ENCODE measurements around the gene HIBADH.

The HIBADH gene

GRCh38 chr7:27634671-27635493 lies 27.8 kb downstream of the HIBADH start:
- DNase-seq, result peak in 1 of 2 donors; percentile 25

DNA sequence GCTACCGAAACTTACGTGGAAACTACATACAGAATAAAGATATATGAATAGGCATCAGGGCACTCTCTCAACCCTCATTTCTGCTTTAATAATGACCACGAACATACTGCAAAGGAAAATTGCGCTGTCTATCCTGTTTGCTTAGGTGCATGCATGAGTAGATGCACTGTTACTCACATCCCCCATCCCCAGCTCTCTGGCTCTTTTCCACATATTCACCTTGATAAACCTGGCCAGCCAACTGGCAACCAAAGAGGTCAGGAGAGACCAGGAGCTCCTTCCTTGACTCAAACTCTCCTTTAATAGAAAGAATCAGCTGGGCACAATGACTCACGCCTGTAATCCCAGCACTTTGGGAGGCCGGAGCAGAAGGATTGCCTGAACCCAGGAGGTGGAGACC lies 29.6 kb downstream of the HIBADH start:
- no peak for DNase-seq

DNA sequence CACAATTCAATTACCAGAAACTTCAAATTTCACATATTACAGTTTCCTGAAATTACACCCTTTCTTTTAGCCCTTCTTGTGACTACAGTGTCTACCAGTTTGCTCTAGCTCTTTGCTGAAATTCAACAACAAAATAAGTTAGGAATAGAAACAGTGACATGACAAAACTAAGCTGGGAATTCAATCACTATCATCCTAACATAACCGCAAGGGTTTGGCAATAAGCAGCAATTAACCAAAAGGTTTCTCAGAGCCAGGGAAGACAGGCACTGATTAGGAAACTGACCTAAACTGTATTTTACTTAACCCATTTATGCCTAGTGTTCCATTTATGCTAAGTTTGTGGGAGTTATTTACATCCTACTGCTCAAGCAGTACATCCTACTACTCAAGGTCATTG lies 31.3 kb downstream of the HIBADH start:
- no peak for DNase-seq

GRCh38 chr7:27627146-27627545 lies 35.5 kb downstream of the HIBADH start:
- no peak for DNase-seq

DNA sequence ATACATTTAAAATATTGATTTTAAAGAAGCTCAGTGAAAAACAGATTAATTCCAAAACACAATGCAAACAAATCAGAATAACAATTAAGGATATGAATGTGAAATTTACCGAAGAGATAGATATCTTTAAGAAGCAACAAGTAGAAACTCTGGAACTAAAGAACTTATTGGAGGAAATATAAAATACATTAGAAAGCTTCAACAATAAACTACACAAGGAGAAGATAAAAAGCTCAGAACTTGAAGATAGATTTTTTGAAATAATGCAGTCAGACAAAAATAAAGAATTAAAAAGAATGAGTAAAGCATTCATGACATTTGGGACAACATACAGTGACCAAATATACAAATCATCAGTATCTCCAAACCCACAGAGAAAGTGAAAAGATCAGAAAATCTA lies 43.2 kb downstream of the HIBADH start:
- no peak for DNase-seq

DNA sequence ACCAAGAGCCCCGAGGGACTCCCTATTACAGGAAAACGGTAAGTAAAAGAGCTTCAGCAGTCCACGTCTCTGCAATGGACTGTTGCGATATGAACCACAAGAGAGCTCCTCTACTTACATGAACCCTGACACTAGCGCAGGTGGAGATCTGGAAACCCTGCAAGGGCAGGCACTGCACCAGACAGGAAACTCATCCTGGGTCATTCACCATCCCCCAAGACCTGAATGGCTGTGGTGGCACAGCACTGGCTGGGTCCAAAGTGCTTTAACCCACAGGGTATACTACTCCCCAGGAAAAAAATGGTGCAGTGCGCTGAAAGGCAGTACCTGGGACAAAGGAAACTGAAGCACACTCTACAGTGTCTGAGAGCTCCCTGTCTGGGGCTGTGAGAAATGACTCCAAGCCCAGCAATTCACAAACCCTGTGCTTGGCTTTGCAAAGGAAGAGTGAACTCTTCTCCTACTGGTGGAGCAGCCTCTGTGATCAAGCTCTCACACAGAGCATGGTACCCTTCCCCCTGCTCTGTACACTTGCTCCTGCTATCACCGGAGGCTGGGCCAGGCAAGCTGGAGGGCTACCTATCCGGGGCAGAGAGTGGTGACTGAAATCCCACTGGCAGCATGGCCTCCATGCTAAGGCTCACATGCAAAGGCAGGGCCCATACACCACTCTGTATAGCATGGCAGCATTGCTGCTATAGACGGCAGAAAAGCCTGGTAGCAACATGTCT lies 44.9 kb downstream of the HIBADH start:
- no peak for DNase-seq

DNA sequence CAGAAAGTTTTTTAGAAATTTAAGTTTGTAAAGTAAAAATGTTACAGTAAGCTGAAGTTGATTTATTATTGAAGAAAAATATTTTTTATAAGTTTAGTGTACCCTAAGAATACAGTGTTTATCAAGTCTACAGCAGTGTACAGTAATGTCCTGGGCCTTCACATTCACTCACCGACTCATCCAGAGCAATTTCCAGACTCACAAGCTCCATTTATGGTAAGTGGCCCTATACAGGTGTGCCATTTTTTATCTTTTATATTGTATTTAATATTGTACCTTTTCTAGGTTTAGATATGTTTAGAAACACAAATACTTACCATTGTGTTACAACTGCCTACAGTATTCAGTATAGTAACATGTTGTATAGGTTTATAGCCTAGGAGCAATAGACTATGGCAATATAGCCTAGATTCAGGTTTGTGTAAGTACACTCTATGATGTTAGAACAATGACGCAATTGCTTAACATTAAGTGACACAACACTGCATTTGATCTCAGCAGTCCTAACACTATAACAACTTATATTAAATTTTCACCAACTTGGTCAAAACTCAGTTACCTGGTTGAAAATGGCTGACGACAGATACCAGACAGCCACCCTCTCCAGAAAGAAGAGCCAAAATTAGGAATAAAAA lies 45.7 kb downstream of the HIBADH start:
- DNase-seq, result no peak

DNA sequence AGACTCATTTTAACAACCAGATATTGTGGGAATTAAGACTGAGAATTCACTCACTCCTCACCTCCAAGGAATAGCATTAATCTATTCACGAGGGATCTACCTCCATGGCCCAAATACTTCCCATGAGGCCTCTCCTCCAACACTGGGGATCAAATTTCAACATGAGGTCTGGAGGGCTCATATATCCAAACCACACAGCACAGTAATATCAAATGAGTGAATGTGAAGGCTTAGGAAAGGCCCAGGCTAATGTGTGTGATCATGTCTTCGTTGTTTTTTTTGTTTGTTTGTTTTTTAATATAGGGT lies 46.5 kb downstream of the HIBADH start:
- DNase-seq, result no peak

GRCh38 chr7:27615420-27616185 lies 47.1 kb downstream of the HIBADH start:
- no peak for DNase-seq

DNA sequence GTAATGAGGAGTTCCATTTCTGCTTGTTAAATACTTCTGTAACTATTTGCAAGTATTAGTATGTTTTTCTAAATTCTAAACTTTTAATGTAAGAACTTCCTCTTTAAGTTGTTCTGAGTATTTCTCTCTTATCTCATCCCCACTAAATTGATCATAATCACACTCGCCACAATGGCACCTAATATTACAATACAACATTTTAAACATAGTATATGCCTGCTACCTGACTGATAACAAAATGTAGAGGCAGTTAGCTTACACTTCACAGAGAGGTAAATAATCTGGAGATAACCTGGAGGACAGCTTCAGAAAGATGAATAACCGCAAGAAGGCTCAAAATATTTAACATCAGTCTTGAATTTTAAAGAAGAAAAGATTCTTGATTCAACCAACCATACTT lies 48.6 kb downstream of the HIBADH start:
- DNase-seq, result no peak

DNA sequence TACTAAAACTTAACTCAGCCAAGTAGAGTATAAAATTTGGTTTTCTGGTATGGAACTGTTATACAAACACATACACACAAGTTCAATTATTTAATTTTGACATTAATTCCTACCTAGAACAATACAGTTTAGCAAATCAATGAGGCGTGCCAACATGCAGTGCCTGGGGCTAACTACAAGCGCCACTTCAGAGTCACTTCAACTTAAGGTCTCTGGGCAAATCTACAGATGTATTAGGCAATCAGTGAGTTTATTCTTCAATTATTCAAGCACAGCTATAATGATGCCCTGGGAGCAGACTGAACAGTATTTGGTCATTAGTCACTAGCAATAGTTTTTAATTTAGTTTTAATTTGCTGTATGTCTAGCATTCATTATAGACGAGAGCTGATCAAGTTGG lies 51.6 kb downstream of the HIBADH start:
- DNase-seq, result no peak

GRCh38 chr7:27608776-27609495 lies 53.7 kb downstream of the HIBADH start:
- no peak for DNase-seq

DNA sequence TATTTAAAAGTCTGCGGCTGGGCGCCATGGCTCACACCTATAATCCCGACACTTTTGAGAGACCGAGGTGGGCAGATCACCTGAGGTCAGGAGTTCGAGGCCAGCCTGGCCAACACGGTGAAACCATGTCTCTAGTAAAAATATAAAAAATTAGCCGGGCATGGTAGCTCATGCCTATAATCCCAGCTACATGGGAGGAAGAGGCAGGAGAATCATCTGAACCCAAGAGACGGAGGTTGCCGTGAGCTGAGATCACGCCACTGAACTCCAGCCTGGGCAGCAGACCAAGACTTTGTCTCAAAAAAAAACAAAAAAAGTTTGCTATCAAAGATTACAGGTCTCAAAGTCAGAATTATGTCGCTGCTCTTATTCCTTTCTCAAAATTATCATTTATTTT lies 55.5 kb downstream of the HIBADH start:
- no peak for DNase-seq

- DNase-seq, result no peak
These were observed 56.1 kb downstream of the HIBADH start for GRCh38 chr7:27606270-27607209.

- no peak for DNase-seq
These were observed 56.9 kb downstream of the HIBADH start for GRCh38 chr7:27605689-27606269.

GRCh38 chr7:27605283-27605682 lies 57.4 kb downstream of the HIBADH start:
- DNase-seq, result no peak

DNA sequence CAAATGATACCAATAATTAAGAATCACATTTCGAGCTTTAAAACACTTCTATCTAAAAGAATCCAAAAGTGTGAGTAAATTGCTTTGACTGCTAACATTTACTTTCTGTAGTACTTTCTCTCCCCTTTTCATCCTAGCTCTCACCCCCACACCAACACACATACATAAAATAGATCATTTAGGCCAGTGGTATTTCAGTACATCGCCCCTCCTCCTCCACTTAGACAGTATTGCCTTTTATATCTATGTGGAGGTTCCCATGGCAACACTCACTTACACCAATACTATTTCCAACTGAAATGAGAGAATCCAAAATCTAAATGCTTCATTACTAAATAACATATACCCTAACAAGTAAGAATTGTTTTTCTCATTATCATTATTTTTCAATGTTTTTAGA lies 58.9 kb downstream of the HIBADH start:
- no peak for DNase-seq

DNA sequence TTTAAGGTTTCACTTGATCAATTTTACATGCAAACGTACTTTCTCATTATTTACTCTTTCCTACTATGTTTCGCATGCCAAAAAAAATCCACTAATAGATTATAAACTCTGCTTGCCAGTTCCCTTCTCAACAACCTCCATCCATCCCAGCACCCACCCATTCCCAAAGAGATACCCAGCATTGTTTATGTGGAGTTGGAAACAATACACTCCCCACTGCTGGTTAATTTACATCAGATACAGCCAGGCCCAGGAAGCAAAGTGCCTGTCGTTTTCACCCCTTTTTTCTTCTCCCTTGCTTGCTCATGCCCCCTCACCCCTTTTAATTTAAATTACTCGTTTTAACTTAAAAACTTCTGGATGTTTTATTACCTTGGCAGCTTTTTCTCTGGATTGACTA lies 59.9 kb downstream of the HIBADH start:
- no peak for DNase-seq

DNA sequence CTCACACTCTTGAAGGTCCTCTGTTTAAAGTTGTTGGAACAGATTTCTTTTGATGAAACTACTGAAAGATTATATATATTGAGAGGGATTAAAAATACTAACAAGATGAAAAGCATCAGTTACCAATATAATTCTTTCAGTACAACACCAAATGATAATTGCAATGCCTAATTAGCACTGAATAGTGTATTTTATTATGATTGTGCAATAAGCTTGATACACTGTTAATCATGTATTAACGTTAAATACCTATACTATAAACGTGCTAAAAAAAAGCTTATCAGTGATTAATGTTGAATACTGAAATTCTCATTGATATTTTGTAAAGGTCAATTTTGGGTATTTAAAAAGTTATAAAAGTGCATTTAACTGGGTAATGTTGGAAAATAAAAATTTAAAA lies 61.5 kb downstream of the HIBADH start:
- DNase-seq, result no peak

DNA sequence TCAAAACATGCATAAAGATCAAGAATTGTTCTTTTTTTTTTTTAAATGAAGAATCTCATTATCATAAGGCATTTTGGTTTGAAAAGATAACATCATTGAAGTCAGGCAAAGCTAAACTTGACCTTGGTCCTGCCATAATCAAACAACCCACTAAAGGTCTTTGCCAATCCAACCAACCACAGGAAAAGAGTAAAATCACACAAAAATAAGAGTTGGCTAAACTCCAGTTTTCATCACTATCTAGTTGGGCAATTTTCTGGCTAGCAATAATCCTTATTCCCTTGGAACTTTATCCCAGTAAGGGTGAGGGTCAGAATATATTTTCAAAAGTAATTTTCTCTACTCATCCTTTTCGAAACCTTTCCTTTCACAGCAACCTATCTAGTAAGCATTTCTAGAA lies 62.4 kb downstream of the HIBADH start:
- no peak for DNase-seq

GRCh38 chr7:27595009-27595408 lies 67.7 kb downstream of the HIBADH start:
- no peak for DNase-seq

All from hippocampal formation (tissue), 2 donors.